NCI-H2081 treated with DMSO at 0.1 percent for 48 hours (cell line): Measurements from ENCODE around the gene NFKBIL1.
"Not testable (repeated sequence)": the region's sequence is repeated elsewhere in the genome, so short reads cannot be mapped to it uniquely, and the experiment has no call there.

Experiments
- DNase-seq: peaks from one replicate; lab custom pipeline; 2025; lab: John Stamatoyannopoulos, UW

NFKBIL1 gene

GRCh38 chr6:31535538-31536324 is 11.7 kb upstream of the NFKBIL1 start:
- no peak for DNase-seq

GRCh38 chr6:31538805-31539400 is 8.5 kb upstream of the NFKBIL1 start:
- no peak for DNase-seq

GRCh38 chr6:31540640-31541039 is 6.8 kb upstream of the NFKBIL1 start:
- DNase-seq = no peak

- DNase-seq = no peak
These were observed 6.2 kb upstream of the NFKBIL1 start for GRCh38 chr6:31541059-31541657.

- DNase-seq = peak; percentile 88
These were observed 5.5 kb upstream of the NFKBIL1 start, which contains the start of gene DDX39B for GRCh38 chr6:31541658-31542521. Gene DDX39B, minus strand, starts transcription at chr6:31542003. Its CDS starts 1,471 bp downstream, at chr6:31540532.

- DNase-seq = no peak
These were observed 3.8 kb upstream of the NFKBIL1 start for GRCh38 chr6:31543639-31544038.

- no peak for DNase-seq
These were observed 2.7 kb upstream of the NFKBIL1 start for GRCh38 chr6:31544676-31545075.

GRCh38 chr6:31545291-31545690 is 2.1 kb upstream of the NFKBIL1 start:
- no peak for DNase-seq

GRCh38 chr6:31546339-31546957 is 960 bp upstream of the NFKBIL1 start, which contains the start of gene ATP6V1G2:
Gene ATP6V1G2, minus strand, starts transcription at chr6:31546608. Its CDS starts 49 bp downstream, at chr6:31546559.
- DNase-seq = peak; percentile 80

- DNase-seq = no peak
These were observed 527 bp downstream of the NFKBIL1 start for GRCh38 chr6:31547727-31548543.

- no peak for DNase-seq
These were observed 1.1 kb downstream of the NFKBIL1 start for GRCh38 chr6:31548544-31548873.

- DNase-seq = not testable (repeated sequence)
These were observed 4.0 kb downstream of the NFKBIL1 start for GRCh38 chr6:31551371-31551770.

- no peak for DNase-seq
These were observed 8.9 kb downstream of the NFKBIL1 start for GRCh38 chr6:31556307-31556706.

- no peak for DNase-seq
These were observed 10.3 kb downstream of the NFKBIL1 start for GRCh38 chr6:31557443-31558317.

GRCh38 chr6:31558318-31558625 is 10.9 kb downstream of the NFKBIL1 start:
- no peak for DNase-seq

- no peak for DNase-seq
These were observed 11.5 kb downstream of the NFKBIL1 start for GRCh38 chr6:31558631-31559500.

GRCh38 chr6:31559606-31559957 is 12.2 kb downstream of the NFKBIL1 start:
- DNase-seq = no peak

GRCh38 chr6:31559958-31560696 is 12.7 kb downstream of the NFKBIL1 start:
- DNase-seq = no peak

- no peak for DNase-seq
These were observed 13.3 kb downstream of the NFKBIL1 start for GRCh38 chr6:31560697-31561058.
